ENCODE measurements around the gene ZFAND2B. TPM values are rescaled to one million over a fixed set of nuclear protein-coding genes. Genes with fewer than 3 reads are reported as not detected.

Gene ZFAND2B
- total RNA-seq, 4 donors from 2014 or later, result 43.7 to 129 (median 112) TPM

- DNase-seq, result peak in 1 of 3 donors; percentile 35
- H3K9me3 ChIP-seq, result no peaks in the 10 kb centered on the region
- H3K4me3 ChIP-seq, result no peak overlapping the region
- peaks cover 0 to 42% (median 0%) of the 10 kb centered on the region in 4 donors for H3K4me1 ChIP-seq
- TF ChIP-seq CTCF (IDR thresholded peaks at IDR 0.05) (no peak), POLR2A (IDR thresholded peaks at IDR 0.05) (no peak)
- H3K27ac ChIP-seq, result no peak overlapping the region
- H3K27me3 ChIP-seq, result no peaks in the 10 kb centered on the region
- peaks cover 0 to 36% (median 0%) of the 10 kb centered on the region in 3 donors for H3K36me3 ChIP-seq
Measured at GRCh38 chr2:219173176-219173575, 33.4 kb upstream of the ZFAND2B start.

GRCh38 chr2:219174146-219174545 lies 32.4 kb upstream of the ZFAND2B start:
- no peaks in the 10 kb centered on the region for H3K27me3 ChIP-seq
- TF ChIP-seq CTCF (IDR thresholded peaks at IDR 0.05) (no peak), POLR2A (IDR thresholded peaks at IDR 0.05) (no peak)
- H3K27ac ChIP-seq, result no peak overlapping the region
- peaks cover 0 to 36% (median 0%) of the 10 kb centered on the region in 3 donors for H3K36me3 ChIP-seq
- no peak overlapping the region for H3K4me3 ChIP-seq
- no peaks in the 10 kb centered on the region for H3K9me3 ChIP-seq
- DNase-seq, result no peak
- peaks cover 3 to 47% (median 4%) of the 10 kb centered on the region in 4 donors for H3K4me1 ChIP-seq

- TF ChIP-seq POLR2A (IDR thresholded peaks at IDR 0.05) (no peak), CTCF (IDR thresholded peaks at IDR 0.05) (no peak)
- DNase-seq, result peak in 1 of 3 donors; percentile 40
Measured at GRCh38 chr2:219174801-219175200, 31.8 kb upstream of the ZFAND2B start.

GRCh38 chr2:219175486-219175885 lies 31.1 kb upstream of the ZFAND2B start:
- Histone ChIP-seq H3K27ac (peak overlapping the region; percentile 93 to 96 (median 95)), H3K4me1 (peaks cover 3 to 43% (median 6%) of the 10 kb centered on the region in 4 donors), H3K4me3 (peak overlapping the region in 2 of 4 donors; percentile 70 to 100), H3K9me3 (no peaks in the 10 kb centered on the region), H3K36me3 (peaks cover 0 to 47% (median 0%) of the 10 kb centered on the region in 3 donors), H3K27me3 (no peaks in the 10 kb centered on the region)
- DNase-seq, result peak in 1 of 3 donors; percentile 40
- TF ChIP-seq CTCF (IDR thresholded peaks at IDR 0.05) (no peak), POLR2A (IDR thresholded peaks at IDR 0.05) (no peak)

More at GRCh38 chr2:219174801-219175200, 31.8 kb upstream of the ZFAND2B start:
- H3K9me3 ChIP-seq, result no peaks in the 10 kb centered on the region
- no peak overlapping the region for H3K27ac ChIP-seq
- peaks cover 0 to 40% (median 0%) of the 10 kb centered on the region in 3 donors for H3K36me3 ChIP-seq
- H3K27me3 ChIP-seq, result no peaks in the 10 kb centered on the region
- peak overlapping the region in 1 of 4 donors; percentile 9 for H3K4me3 ChIP-seq
- H3K4me1 ChIP-seq, result peaks cover 3 to 48% (median 6%) of the 10 kb centered on the region in 4 donors

GRCh38 chr2:219175928-219176817 lies 30.4 kb upstream of the ZFAND2B start:
- TF ChIP-seq POLR2A (IDR thresholded peaks at IDR 0.05), result peak; percentile 23 to 33
- TF ChIP-seq CTCF (IDR thresholded peaks at IDR 0.05), result no peak
- peak overlapping the region; percentile 70 to 100 (median 74) for H3K4me3 ChIP-seq

More at GRCh38 chr2:219175928-219176817, 30.4 kb upstream of the ZFAND2B start:
- DNase-seq, result peak; percentile 73 to 88 (median 82)
- Histone ChIP-seq H3K27ac (peak overlapping the region; percentile 93 to 96 (median 95)), H3K36me3 (peaks cover 0 to 54% (median 0%) of the 10 kb centered on the region in 3 donors), H3K9me3 (no peaks in the 10 kb centered on the region), H3K27me3 (no peaks in the 10 kb centered on the region), H3K4me1 (peaks cover 3 to 39% (median 6%) of the 10 kb centered on the region in 4 donors)
